Activated CD8-positive, alpha-beta T cell treated with anti-CD3 and anti-CD28 coated beads for 36 hours (primary cell): Measurements from ENCODE around the gene PMVK. TPM values are rescaled to one million over a fixed set of nuclear protein-coding genes. Genes with fewer than 3 reads are reported as not detected.
A peak's percentile ranks its signal among the peaks of the same experiment; 100 is the strongest.

Source experiments
- ATAC-seq: fragments of 200-7000 bp; cut with Tn5 transposase; one replicate; pipeline ENCODE4 v1.10.0; 2021; ENCODE audit warnings: mild to moderate bottlenecking, moderate library complexity
- CTCF ChIA-PET: fragments of 350-600 bp; sonication (Branson Sonifier 250); formaldehyde crosslinking; loops from one replicate; lab custom pipeline; 2021; ENCODE audit warnings: antibody characterized with exemption; lab: Charles Lee
- POLR2A ChIA-PET: fragments of 350-600 bp; sonication (Branson Sonifier 250); formaldehyde crosslinking; loops from one replicate; lab custom pipeline; 2021; ENCODE audit warnings: antibody characterized with exemption; lab: Charles Lee
- DNase-seq: peaks from one replicate; pipeline ENCODE4 v3.0.0-alpha.2; 2020
- H3K27ac Mint-ChIP-seq: one replicate; pipeline ENCODE4 v1.8.0; 2021; ENCODE audit warnings: mild to moderate bottlenecking, mixed read lengths
- H3K27me3 Mint-ChIP-seq: one replicate; pipeline ENCODE4 v1.8.0; 2021; ENCODE audit warnings: mixed read lengths
- H3K36me3 Mint-ChIP-seq: one replicate; pipeline ENCODE4 v1.8.0; 2021; ENCODE audit warnings: low read depth, mixed read lengths
- H3K4me1 Mint-ChIP-seq: one replicate; pipeline ENCODE4 v1.8.0; 2021; ENCODE audit warnings: low read depth, mixed read lengths
- H3K4me3 Mint-ChIP-seq: one replicate; pipeline ENCODE4 v1.8.0; 2021; ENCODE audit warnings: mild to moderate bottlenecking, moderate library complexity, mixed read lengths
- H3K9me3 Mint-ChIP-seq: one replicate; pipeline ENCODE4 v1.8.0; 2021; ENCODE audit warnings: mixed read lengths
- CTCF ChIP-seq: fragments of 200-600 bp; IDR thresholded peaks from one replicate; pipeline ENCODE4 v1.8.0; 2022; ENCODE audit warnings: antibody characterized with exemption, mild to moderate bottlenecking
- intact Hi-C: fragments of 100-400 bp; cut with micrococcal nuclease; formaldehyde crosslinking; loops from one replicate; pipeline ENCODE4 v1.10.0; 2022
- microRNA-seq: library from miRNA; unstranded; fragments of <30 nt; microRNA quantifications from one replicate; pipeline ENCODE4 v1.2.0, GENCODE V29; 2022; ENCODE audit warnings: borderline microRNAs expressed, borderline replicate concordance
- total RNA-seq, 2 experiments: library from RNA; stranded (reverse); gene quantifications; one replicate each; pipeline ENCODE4 v1.2.3, GENCODE V29; 2021

PMVK gene
- total RNA-seq, 2 experiments from 2014 or later: 32.3 to 33.2 TPM

- TF ChIP-seq CTCF: no peak
- ChIA-PET POLR2A (interaction anchor here (1.0 kb wide), 1 partner anchor 272 kb away, joined by 3 read pairs; no protein-coding TSS in a partner anchor), CTCF (interaction anchor here (0.5 to 3.7 kb wide), 39 partner anchors 9 to 319 kb away, joined by 3 to 28 read pairs (median 5); partner anchors contain the start of genes CHRNB2, KCNN3 and PMVK)
- Mint-ChIP-seq H3K36me3 (no peaks in the 10 kb centered on the region), H3K27me3 (peaks cover 1% of the 10 kb centered on the region), H3K4me1 (peaks cover 4% of the 10 kb centered on the region), H3K9me3 (no peaks in the 10 kb centered on the region), H3K27ac (no peak overlapping the region), H3K4me3 (no peak overlapping the region)
- DNase-seq: no peak
- intact Hi-C loops: loop anchor here (5.0 to 10.0 kb wide), 3 partner anchors 107 to 314 kb away; partner anchors contain the start of gene CHRNB2
- no peak for ATAC-seq
Observed at GRCh38 chr1:154879038-154879421, 57.5 kb downstream of the PMVK start.

- ChIA-PET POLR2A (interaction anchor here (1.0 kb wide), 1 partner anchor 271 kb away, joined by 3 read pairs; no protein-coding TSS in a partner anchor), CTCF (interaction anchor here (0.5 to 3.7 kb wide), 40 partner anchors 9 to 319 kb away, joined by 3 to 28 read pairs (median 4); partner anchors contain the start of genes CHRNB2, KCNN3 and PMVK)
Observed at GRCh38 chr1:154878371-154879037, 58.0 kb downstream of the PMVK start.

DNA sequence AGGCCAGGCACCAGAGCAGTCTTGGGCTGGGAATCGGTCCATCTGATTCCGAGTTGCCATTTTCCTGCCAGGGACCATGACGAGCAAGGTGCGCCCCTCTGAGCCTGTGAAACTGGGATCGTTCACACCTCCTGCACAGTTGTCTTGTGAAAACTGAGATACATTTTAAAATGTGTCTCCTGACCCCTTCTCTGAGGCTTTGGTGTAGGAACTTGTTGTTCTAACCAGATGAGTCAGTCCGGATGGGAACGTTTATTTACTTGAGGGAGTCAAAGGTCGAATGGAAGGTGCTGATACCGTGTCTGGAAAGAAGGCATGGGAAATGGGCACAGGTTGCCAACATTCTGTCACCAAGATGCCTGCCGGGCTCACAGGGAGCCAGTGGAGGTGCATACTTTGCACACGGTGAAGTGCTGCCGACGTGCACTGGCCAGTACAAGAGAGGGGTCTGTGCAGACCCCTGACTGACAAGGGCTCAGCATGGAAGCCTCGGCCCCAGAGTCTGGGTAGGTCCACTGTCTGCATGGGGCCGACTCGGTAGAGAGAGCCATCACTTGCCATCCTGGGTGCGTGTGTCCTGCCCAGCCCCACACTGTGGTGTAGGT lies 59.0 kb downstream of the PMVK start:
- no peak for TF ChIP-seq CTCF
- intact Hi-C loops: loop anchor here (5.0 to 10.0 kb wide), 3 partner anchors 105 to 313 kb away; partner anchors contain the start of gene CHRNB2
- H3K27me3 Mint-ChIP-seq: peaks cover 1% of the 10 kb centered on the region
- CTCF ChIA-PET: interaction anchor here (1.1 to 3.7 kb wide), 8 partner anchors 8 to 318 kb away, joined by 3 to 18 read pairs (median 8); partner anchors contain the start of gene KCNN3
- POLR2A ChIA-PET: interaction anchor here (0.7 kb wide), 1 partner anchor 76 kb away, joined by 4 read pairs; no protein-coding TSS in a partner anchor
- DNase-seq (no peak), ATAC-seq (no peak)
- H3K4me3 Mint-ChIP-seq: no peak overlapping the region
- H3K36me3 Mint-ChIP-seq: no peaks in the 10 kb centered on the region
- H3K9me3 Mint-ChIP-seq: no peaks in the 10 kb centered on the region
- H3K27ac Mint-ChIP-seq: no peak overlapping the region
- peaks cover 4% of the 10 kb centered on the region for H3K4me1 Mint-ChIP-seq

More at GRCh38 chr1:154878371-154879037, 58.0 kb downstream of the PMVK start:
- intact Hi-C loops: loop anchor here (5.0 to 10.0 kb wide), 3 partner anchors 106 to 314 kb away; partner anchors contain the start of gene CHRNB2
- H3K36me3 Mint-ChIP-seq: no peaks in the 10 kb centered on the region
- peak; percentile 84 for DNase-seq
- peaks cover 4% of the 10 kb centered on the region for H3K4me1 Mint-ChIP-seq
- no peak overlapping the region for H3K27ac Mint-ChIP-seq
- H3K27me3 Mint-ChIP-seq: peaks cover 1% of the 10 kb centered on the region
- no peaks in the 10 kb centered on the region for H3K9me3 Mint-ChIP-seq
- no peak overlapping the region for H3K4me3 Mint-ChIP-seq
- peak; percentile 84 for TF ChIP-seq CTCF
- ATAC-seq: peak; percentile 99

- CTCF ChIA-PET: interaction anchor here (1.4 to 3.7 kb wide), 3 partner anchors 13 to 317 kb away, joined by 4 to 18 read pairs (median 18); no protein-coding TSS in a partner anchor
- intact Hi-C loops: loop anchor here (5.0 to 10.0 kb wide), 3 partner anchors 105 to 312 kb away; partner anchors contain the start of gene CHRNB2
- H3K9me3 Mint-ChIP-seq: no peaks in the 10 kb centered on the region
- H3K4me3 Mint-ChIP-seq: no peak overlapping the region
- TF ChIP-seq CTCF: no peak
- no peak overlapping the region for H3K27ac Mint-ChIP-seq
- no peak for ATAC-seq
- POLR2A ChIA-PET: no interaction called here
- no peak for DNase-seq
- peaks cover 4% of the 10 kb centered on the region for H3K4me1 Mint-ChIP-seq
- H3K27me3 Mint-ChIP-seq: peaks cover 1% of the 10 kb centered on the region
- no peaks in the 10 kb centered on the region for H3K36me3 Mint-ChIP-seq
Observed at GRCh38 chr1:154876842-154877369, 59.6 kb downstream of the PMVK start.

Small RNA genes within 50 kb of the gene (microRNA-seq; reads per million reads assigned to microRNA genes)
- not detected for gene MIR4258

Other genes with a start within 250 kb of the PMVK start
- gene KCNN3, start 66.4 kb downstream of the PMVK start, total RNA-seq: under 1 TPM in 1 of 2 experiments, not detected in 1; 0.11 TPM
- 10 to 100 TPM; 17.7 to 19.4 TPM for gene PBXIP1, start 19.4 kb upstream of the PMVK start, total RNA-seq
- gene PYGO2, start 25.1 kb upstream of the PMVK start, total RNA-seq: 10 to 100 TPM; 21.2 to 21.8 TPM
- 10 to 100 TPM; 32.3 to 34.2 TPM for gene SHC1, start 34.0 kb upstream of the PMVK start, total RNA-seq
- 100 to 1,000 TPM; 172 to 173 TPM for gene CKS1B, start 38.0 kb upstream of the PMVK start, total RNA-seq
- 10 to 100 TPM; 31.5 to 32.9 TPM for gene FLAD1, start 46.6 kb upstream of the PMVK start, total RNA-seq
- gene LENEP, start 56.9 kb upstream of the PMVK start, total RNA-seq: not detected
- gene ZBTB7B, start 66.1 kb upstream of the PMVK start, total RNA-seq: 10 to 100 TPM; 26.3 to 26.5 TPM
- gene DCST2, start 97.1 kb upstream of the PMVK start, total RNA-seq: under 1 TPM; 0.20 to 0.36 TPM
- gene DCST1, start 97.1 kb upstream of the PMVK start, total RNA-seq: not detected
- 10 to 100 TPM; 36.4 to 37.2 TPM for gene ADAM15, start 114.6 kb upstream of the PMVK start, total RNA-seq
- gene EFNA4, start 127.0 kb upstream of the PMVK start, total RNA-seq: 1 to 10 TPM; 7.1 to 7.8 TPM
- 1 to 10 TPM; 5.1 to 8.6 TPM for gene EFNA3, start 142.1 kb upstream of the PMVK start, total RNA-seq
- gene EFNA1, start 191.2 kb upstream of the PMVK start, total RNA-seq: under 1 TPM; 0.59 to 0.60 TPM
- gene SLC50A1, start 199.1 kb upstream of the PMVK start, total RNA-seq: 10 to 100 TPM; 59.7 to 64.0 TPM
- 10 to 100 TPM; 37.1 to 38.1 TPM for gene DPM3, start 203.8 kb upstream of the PMVK start, total RNA-seq
- 100 to 1,000 TPM; 124 to 125 TPM for gene KRTCAP2, start 236.6 kb upstream of the PMVK start, total RNA-seq
- gene TRIM46, start 237.1 kb upstream of the PMVK start, total RNA-seq: 1 to 10 TPM; 5.8 to 6.1 TPM